AG09309 (cell line): ENCODE measurements around the gene IL5RA.

Experiments used
- DNase-seq: peaks from one replicate; pipeline ENCODE4 v3.0.0-alpha.2; 2010; ENCODE audit warnings: low read depth
- H3K4me3 ChIP-seq: 2 replicates; pipeline ENCODE4 v1.5.1; 2011; ENCODE audit warnings: mild to moderate bottlenecking, low read depth, low read length, moderate library complexity; ENCODE audit not compliant: control insufficient read depth
- TF ChIP-seq, protein P1 (sequence below): IDR thresholded peaks from 2 replicates; pipeline ENCODE4 v1.5.1; 2011; ENCODE audit warnings: mild to moderate bottlenecking, low read depth, low read length, inconsistent platforms; ENCODE audit not compliant: insufficient read depth, control insufficient read depth; ENCODE audit errors: missing control alignments

IL5RA gene, protein sequence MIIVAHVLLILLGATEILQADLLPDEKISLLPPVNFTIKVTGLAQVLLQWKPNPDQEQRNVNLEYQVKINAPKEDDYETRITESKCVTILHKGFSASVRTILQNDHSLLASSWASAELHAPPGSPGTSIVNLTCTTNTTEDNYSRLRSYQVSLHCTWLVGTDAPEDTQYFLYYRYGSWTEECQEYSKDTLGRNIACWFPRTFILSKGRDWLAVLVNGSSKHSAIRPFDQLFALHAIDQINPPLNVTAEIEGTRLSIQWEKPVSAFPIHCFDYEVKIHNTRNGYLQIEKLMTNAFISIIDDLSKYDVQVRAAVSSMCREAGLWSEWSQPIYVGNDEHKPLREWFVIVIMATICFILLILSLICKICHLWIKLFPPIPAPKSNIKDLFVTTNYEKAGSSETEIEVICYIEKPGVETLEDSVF

DNA sequence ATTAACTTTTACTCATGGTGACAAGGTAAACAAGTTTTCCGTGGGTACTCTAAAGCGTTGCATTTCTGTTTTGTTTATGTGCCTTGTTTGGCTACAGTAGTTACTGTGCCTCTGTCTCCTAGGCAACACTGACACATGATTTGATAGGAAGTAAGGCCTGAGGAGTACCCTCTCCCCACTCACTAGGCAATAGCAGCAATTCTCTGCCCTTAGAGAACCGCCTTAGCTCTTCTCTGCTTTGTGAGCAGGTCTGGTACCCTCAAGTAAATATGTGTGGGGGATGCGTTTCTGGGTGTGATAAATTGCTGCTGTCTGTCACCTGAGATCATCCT lies at the start of gene IL5RA:
Gene IL5RA, minus strand, starts transcription at position 76 of the 332 bp plus-strand sequence. CDS start 5,390 bp downstream, outside the sequence.
- no peak within 1 kb of the TSS for H3K4me3 ChIP-seq
- TF ChIP-seq, protein P1, sequence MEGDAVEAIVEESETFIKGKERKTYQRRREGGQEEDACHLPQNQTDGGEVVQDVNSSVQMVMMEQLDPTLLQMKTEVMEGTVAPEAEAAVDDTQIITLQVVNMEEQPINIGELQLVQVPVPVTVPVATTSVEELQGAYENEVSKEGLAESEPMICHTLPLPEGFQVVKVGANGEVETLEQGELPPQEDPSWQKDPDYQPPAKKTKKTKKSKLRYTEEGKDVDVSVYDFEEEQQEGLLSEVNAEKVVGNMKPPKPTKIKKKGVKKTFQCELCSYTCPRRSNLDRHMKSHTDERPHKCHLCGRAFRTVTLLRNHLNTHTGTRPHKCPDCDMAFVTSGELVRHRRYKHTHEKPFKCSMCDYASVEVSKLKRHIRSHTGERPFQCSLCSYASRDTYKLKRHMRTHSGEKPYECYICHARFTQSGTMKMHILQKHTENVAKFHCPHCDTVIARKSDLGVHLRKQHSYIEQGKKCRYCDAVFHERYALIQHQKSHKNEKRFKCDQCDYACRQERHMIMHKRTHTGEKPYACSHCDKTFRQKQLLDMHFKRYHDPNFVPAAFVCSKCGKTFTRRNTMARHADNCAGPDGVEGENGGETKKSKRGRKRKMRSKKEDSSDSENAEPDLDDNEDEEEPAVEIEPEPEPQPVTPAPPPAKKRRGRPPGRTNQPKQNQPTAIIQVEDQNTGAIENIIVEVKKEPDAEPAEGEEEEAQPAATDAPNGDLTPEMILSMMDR = no peak
- DNase-seq = no peak

DNA sequence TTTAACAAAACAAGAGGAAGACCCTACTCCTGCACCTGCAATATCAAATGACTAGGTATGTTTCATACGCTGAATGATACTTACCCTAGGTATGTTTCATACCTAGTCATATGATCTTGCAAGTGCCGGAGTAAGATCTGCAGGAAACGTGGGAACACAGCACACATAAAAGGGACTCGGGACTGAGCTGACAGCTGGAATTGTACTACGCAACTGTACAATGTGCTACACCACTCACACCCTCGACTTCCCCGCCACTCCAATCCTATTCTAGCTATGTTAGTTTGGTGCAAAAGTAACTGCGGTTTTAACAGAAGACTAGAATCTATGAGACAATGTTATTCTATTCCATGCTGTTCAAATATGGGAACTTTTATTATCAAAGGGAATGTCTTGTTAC lies 47.3 kb upstream of the IL5RA start:
- TF ChIP-seq, protein P1 = no peak
- H3K4me3 ChIP-seq = no peak overlapping the region

DNA sequence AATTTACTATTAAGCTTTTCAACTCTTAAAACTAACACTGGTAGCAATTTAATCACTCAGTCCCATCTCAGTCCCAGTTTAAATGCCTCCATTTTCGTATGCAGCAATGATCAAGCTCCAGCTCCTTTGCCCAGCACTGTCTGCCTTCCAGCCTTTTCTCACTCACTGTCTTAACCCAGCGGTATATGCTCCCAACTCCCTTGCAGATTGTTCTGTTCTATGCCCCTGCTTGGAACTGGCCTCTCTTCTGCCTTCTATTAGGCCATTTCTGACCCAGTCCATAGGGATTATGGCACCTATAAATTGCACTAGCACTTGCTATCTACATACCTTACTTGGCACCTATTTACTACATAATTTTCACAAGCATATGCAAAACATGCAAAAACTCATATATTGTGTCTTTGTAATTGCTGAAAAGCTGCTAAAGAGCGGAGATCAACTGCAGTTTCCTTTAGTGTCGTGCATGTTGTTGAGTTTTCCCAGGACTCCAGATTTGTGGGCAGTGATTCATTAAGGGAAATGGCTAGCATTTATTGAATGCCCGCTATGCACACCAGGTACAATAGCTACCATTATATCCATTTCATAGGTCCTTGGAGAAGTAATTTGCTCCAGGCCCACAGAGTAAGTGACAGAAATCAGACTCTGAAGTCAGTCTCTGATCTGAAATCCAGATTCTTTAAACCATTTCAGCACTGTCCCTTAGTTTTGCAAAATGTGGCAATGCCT lies 44.9 kb upstream of the IL5RA start:
- H3K4me3 ChIP-seq = no peak overlapping the region
- no peak for DNase-seq
- TF ChIP-seq, protein P1 = no peak

More for the DNA sequence above, 47.3 kb upstream of the IL5RA start:
- no peak for DNase-seq

DNA sequence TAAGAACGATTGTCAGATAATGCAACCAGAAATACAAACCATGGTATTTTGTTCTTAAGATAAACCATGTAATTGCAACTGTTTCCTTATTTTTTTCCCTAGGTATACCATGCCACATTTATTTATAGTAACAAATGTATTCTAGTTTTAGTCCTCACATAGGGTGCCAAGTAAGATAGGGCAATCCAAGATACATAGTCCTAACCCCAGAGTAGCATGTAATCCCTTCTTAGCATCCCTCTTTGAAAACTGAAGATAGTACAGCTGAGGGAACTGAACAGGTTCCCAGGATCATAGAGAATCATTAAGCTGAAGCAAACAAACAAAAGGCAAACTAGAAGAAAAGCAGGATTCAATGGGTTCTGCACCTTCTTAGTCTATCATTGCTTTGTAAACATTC lies 41.3 kb upstream of the IL5RA start:
- no peak for DNase-seq
- no peak overlapping the region for H3K4me3 ChIP-seq
- TF ChIP-seq, protein P1 = no peak

DNA sequence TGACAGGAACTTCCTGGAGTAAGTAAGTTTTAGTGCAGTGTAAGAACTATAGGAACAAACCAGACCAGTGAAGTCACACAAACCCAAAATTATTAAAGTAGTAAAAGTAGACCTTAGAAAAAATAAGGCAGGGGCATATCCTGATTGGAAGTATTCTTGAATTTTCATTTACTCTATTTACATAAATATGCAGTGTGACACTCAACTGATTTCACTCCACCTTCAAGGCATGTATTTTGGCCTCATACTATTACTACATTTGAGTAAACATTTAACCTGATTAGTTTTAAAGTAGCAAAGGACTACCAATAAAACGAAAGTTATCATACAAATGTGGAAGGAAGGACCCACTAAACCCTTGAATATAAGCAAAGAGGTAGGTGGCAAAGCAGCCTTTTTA lies 39.4 kb upstream of the IL5RA start:
- no peak overlapping the region for H3K4me3 ChIP-seq
- TF ChIP-seq, protein P1 = no peak
- no peak for DNase-seq

DNA sequence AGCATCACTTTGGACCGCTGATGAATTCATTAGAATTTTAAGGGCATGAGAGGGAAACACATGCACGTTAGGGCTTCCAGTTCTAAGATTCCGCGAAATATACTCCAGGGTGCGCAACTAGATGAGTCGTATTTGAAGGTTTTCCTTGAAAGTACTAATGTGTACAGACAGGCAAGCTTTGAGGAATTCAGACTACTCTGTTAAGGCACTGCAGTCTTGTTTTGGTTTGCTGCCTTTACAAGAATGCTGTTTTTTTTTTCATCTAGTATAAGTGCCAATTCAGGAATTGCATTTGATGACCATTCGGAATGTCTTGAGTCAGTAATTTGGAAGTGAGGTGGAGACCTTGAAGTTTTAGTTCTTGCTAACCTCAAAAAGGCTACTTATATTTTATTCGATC lies 35.7 kb upstream of the IL5RA start:
- TF ChIP-seq, protein P1 = no peak
- no peak for DNase-seq

More for the DNA sequence above, 35.7 kb upstream of the IL5RA start:
- H3K4me3 ChIP-seq = no peak overlapping the region
